ENCODE measurements around the gene GFPT2.

- TF ChIP-seq ZFX (CRISPR knock-in tag; IDR thresholded peaks at IDR 0.05) (no peak), SMC3 (conservative IDR thresholded peaks at IDR 0.05; ENCODE audit: insufficient read depth, low read depth, low read length) (no peak), RNF2 (IDR thresholded peaks at IDR 0.05) (no peak), CTCF (IDR thresholded peaks at IDR 0.05 in 2 of 3, conservative IDR thresholded peaks at IDR 0.05 in 1 of 3; ENCODE audit: insufficient read depth in 2 of 3, low read depth in 1 of 3, low read length in 3 of 3) (no peak), KDM4B (IDR thresholded peaks at IDR 0.05; ENCODE audit: borderline replicate concordance in 2 of 2, low read depth in 1 of 2) (no peak), SAP30 (IDR thresholded peaks at IDR 0.05; ENCODE audit: borderline replicate concordance, insufficient read depth, low read depth, low read length, poor library complexity, severe bottlenecking) (no peak), RFX5 (IDR thresholded peaks at IDR 0.05; ENCODE audit: low read depth, low read length) (no peak), SMAD4 (CRISPR knock-in tag; conservative IDR thresholded peaks at IDR 0.05) (no peak), KAT7 (CRISPR knock-in tag; IDR thresholded peaks at IDR 0.05; ENCODE audit: borderline replicate concordance) (no peak), TAF1 (IDR thresholded peaks at IDR 0.05; ENCODE audit: control insufficient read depth, extremely low read depth, insufficient read depth, low read length, severe bottlenecking) (no peak), GATA2 (CRISPR knock-in tag; IDR thresholded peaks at IDR 0.05) (no peak)
- TF ChIP-seq, protein P1, sequence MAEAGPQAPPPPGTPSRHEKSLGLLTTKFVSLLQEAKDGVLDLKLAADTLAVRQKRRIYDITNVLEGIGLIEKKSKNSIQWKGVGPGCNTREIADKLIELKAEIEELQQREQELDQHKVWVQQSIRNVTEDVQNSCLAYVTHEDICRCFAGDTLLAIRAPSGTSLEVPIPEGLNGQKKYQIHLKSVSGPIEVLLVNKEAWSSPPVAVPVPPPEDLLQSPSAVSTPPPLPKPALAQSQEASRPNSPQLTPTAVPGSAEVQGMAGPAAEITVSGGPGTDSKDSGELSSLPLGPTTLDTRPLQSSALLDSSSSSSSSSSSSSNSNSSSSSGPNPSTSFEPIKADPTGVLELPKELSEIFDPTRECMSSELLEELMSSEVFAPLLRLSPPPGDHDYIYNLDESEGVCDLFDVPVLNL (CRISPR knock-in tag; IDR thresholded peaks at IDR 0.05; ENCODE audit: low read depth), result no peak
Measured at GRCh38 chr5:180323160-180323559, 30.0 kb downstream of the GFPT2 start.

Data from K562 (cell line).